K562 (cell line): ENCODE results near the gene ARFRP1. TPM values are rescaled to one million over a fixed set of nuclear protein-coding genes. Genes with fewer than 3 reads are reported as not detected.

Experiments
- ASH1L ChIP-seq: fragments of 450-650 bp; IDR thresholded peaks from 2 replicates; pipeline ENCODE4 v1.6.1; 2018; ENCODE audit warnings: borderline replicate concordance, mild to moderate bottlenecking, low read depth; ENCODE audit not compliant: partially characterized antibody
- BDP1 ChIP-seq: IDR thresholded peaks from 3 replicates; pipeline ENCODE4 v1.6.1; 2011; ENCODE audit not compliant: insufficient read length, insufficient read depth
- CLOCK ChIP-seq: fragments of 250-450 bp; sonication (Bioruptor Pico); IDR thresholded peaks from 2 replicates; pipeline ENCODE4 v1.4.0; 2020; ENCODE audit warnings: mild to moderate bottlenecking, moderate library complexity, borderline replicate concordance
- CUX1 ChIP-seq: fragments of 200-800 bp; sonication (Bioruptor generic); IDR thresholded peaks from 2 replicates; pipeline ENCODE4 v1.6.1; 2016; ENCODE audit warnings: missing genetic modification characterization, missing compliant biosample characterization
- GTF2E2 ChIP-seq: fragments of 200-800 bp; sonication (Bioruptor generic); IDR thresholded peaks from 2 replicates; pipeline ENCODE4 v1.6.1; 2016; ENCODE audit warnings: missing genetic modification characterization, missing compliant biosample characterization
- HIVEP1 ChIP-seq: fragments of 250-450 bp; sonication (Bioruptor Pico); IDR thresholded peaks from 2 replicates; pipeline ENCODE4 v1.4.0; 2020; ENCODE audit warnings: mild to moderate bottlenecking
- HOMEZ ChIP-seq: fragments of 250-450 bp; sonication (Bioruptor Pico); IDR thresholded peaks from 2 replicates; pipeline ENCODE4 v1.4.0; 2020; ENCODE audit warnings: mild to moderate bottlenecking, moderate library complexity
- ILK ChIP-seq: fragments of 450-650 bp; IDR thresholded peaks from 2 replicates; pipeline ENCODE4 v1.6.1; 2016; ENCODE audit warnings: missing genetic modification characterization, low read depth, mild to moderate bottlenecking, missing compliant biosample characterization, moderate library complexity, borderline replicate concordance
- KLF10 ChIP-seq: fragments of 250-450 bp; sonication (Bioruptor Pico); IDR thresholded peaks from 2 replicates; pipeline ENCODE4 v1.6.1; 2021; ENCODE audit warnings: matching md5 sums
- KLF13 ChIP-seq: fragments of 450-650 bp; IDR thresholded peaks from 2 replicates; pipeline ENCODE4 v1.6.1; 2016; ENCODE audit warnings: missing genetic modification characterization, low read depth, mild to moderate bottlenecking, missing compliant biosample characterization, moderate library complexity, borderline replicate concordance
- MEF2D ChIP-seq: conservative IDR thresholded peaks from 2 replicates; pipeline ENCODE4 v1.6.1; 2016; ENCODE audit warnings: low read depth, missing genetic modification characterization, missing compliant biosample characterization
- MLX ChIP-seq, 2 experiments: fragments of 450-650 bp in 1 of 2; sonication (generic) in 1 of 2; formaldehyde crosslinking; conservative IDR thresholded peaks; 2 replicates each; pipeline versions ENCODE4 v1.4.0 to v1.8.1; 2020 to 2022; ENCODE audit warnings: mild to moderate bottlenecking in 1 of 2, missing genetic modification reagents in 1 of 2
- RFX7 ChIP-seq: fragments of 250-450 bp; sonication (Bioruptor Pico); IDR thresholded peaks from 2 replicates; pipeline ENCODE4 v1.5.1; 2021; ENCODE audit warnings: mild to moderate bottlenecking
- STAG1 ChIP-seq: sonication (generic); formaldehyde crosslinking; IDR thresholded peaks from 2 replicates; pipeline ENCODE4 v1.5.0; 2020; ENCODE audit warnings: missing genetic modification reagents, borderline replicate concordance
- TAF7 ChIP-seq: fragments of 450-650 bp; IDR thresholded peaks from 2 replicates; pipeline ENCODE4 v1.6.1; 2016; ENCODE audit warnings: missing genetic modification characterization, missing compliant biosample characterization
- ZNF551 ChIP-seq: fragments of 250-450 bp; sonication (Bioruptor Pico); IDR thresholded peaks from 2 replicates; pipeline ENCODE4 v1.5.0; 2021; ENCODE audit warnings: mild to moderate bottlenecking, moderate library complexity
- ZNF561 ChIP-seq: fragments of 450-650 bp; formaldehyde crosslinking; conservative IDR thresholded peaks from 2 replicates; pipeline ENCODE4 v1.4.0; 2020; ENCODE audit warnings: mild to moderate bottlenecking, moderate library complexity
- polyA plus RNA-seq, 8 experiments: library from polyadenylated mRNA; depleted of rRNA in 4 of 8; stranded (reverse) in 5 of 8; unstranded in 3 of 8; fragments of >200 nt; fragmentation: Nextera tagmentation in 2 of 8; fragmentation: Illumina TruSeq in 1 of 8; extraction: Ambion mirVana in 2 of 8; extraction: Trizol in 1 of 8; gene quantifications; 2 replicates each; pipeline versions ENCODE4 v1.2.1 to v1.2.3, GENCODE V29; 2011 to 2014; ENCODE audit warnings: inconsistent platforms in 1 of 8, missing spikeins in 1 of 8
- total RNA-seq, 7 experiments: library from RNA; depleted of rRNA in 6 of 7; stranded (reverse); fragments of >200 nt in 6 of 7; fragmentation: Illumina TruSeq in 2 of 7; extraction: Trizol in 2 of 7; gene quantifications; 2 replicates each; pipeline versions ENCODE4 v1.2.1 to v1.2.3, GENCODE V29; 2011 to 2021; ENCODE audit warnings: low replicate concordance in 1 of 7

The ARFRP1 gene
- total and polyA plus RNA-seq, 9 of the 15 experiments (the other 6 are each of a cell fraction or from before 2014, with no cell fraction given), result 2.2 to 78.9 (median 37.3) TPM

- TF ChIP-seq CUX1 (CRISPR knock-in tag) (no peak), KLF10 (CRISPR knock-in tag) (no peak), ZNF551 (CRISPR knock-in tag) (no peak), KLF13 (tag) (peak; percentile 27; the same call in 1 of the 2 replicates), MEF2D (tag) (no peak), MLX (CRISPR knock-in tag; conservative IDR thresholded peaks at IDR 0.05) (no peak; a peak in 1 of 4 replicates), ILK (tag) (no peak), ZNF561 (no peak), TAF7 (no peak), HOMEZ (peak; percentile 73; the same call in 1 of the 2 replicates), ASH1L (no peak), STAG1 (CRISPR knock-in tag) (no peak), CLOCK (CRISPR knock-in tag) (no peak), BDP1 (no peak), HIVEP1 (no peak), GTF2E2 (tag) (peak; percentile 78; the same call in 1 of the 2 replicates), RFX7 (no peak)
These were observed at the start of gene ARFRP1, which contains the start of gene ZGPAT (continued) for GRCh38 chr20:63707558-63708300.
